HCT116 (cell line): ENCODE results near the gene PILRA. TPM values are rescaled to one million over a fixed set of nuclear protein-coding genes. Genes with fewer than 3 reads are reported as not detected.

Source experiments
- ATAC-seq: fragments of 200-7000 bp; cut with Tn5 transposase; 2 replicates; pipeline ENCODE4 v1.9.1; 2020; ENCODE audit warnings: mild to moderate bottlenecking, moderate library complexity
- BruUV-seq: library from RNA; stranded (reverse); fragments of 400-500 nt; replicated peaks from 2 replicates; lab custom pipeline; 2021; lab: Mats Ljungman, UMichigan
- CTCF ChIA-PET: fragments of 300-600 bp; sonication (Branson Sonifier 250); formaldehyde crosslinking; loops from one replicate; lab custom pipeline; 2021; ENCODE audit warnings: antibody characterized with exemption; lab: Charles Lee
- POLR2A ChIA-PET: fragments of 300-600, 350-600 bp; sonication (Branson Sonifier 250); formaldehyde crosslinking; loops from one replicate; lab custom pipeline; 2021; ENCODE audit warnings: antibody characterized with exemption; lab: Charles Lee
- RAD21 ChIA-PET, 2 experiments: fragments of 300-600 bp; sonication (Branson Sonifier 250); formaldehyde crosslinking; loops; one replicate each; lab custom pipeline; 2023; ENCODE audit warnings: low total read pairs in 2 of 2; ENCODE audit not compliant: uncharacterized antibody in 2 of 2, unreplicated experiment in 2 of 2, low non-redundant PET in 1 of 2; lab: Charles Lee
- DNase-seq: peaks from one replicate; pipeline ENCODE4 v3.0.0-alpha.2; 2010; ENCODE audit warnings: low read depth, low spot score
- H2AFZ ChIP-seq: fragments of 200-600 bp; shearing (Covaris generic), sonication (generic); 2 replicates; pipeline ENCODE4 v1.6.1; 2017; ENCODE audit warnings: low read depth, mixed run types, mixed read lengths, antibody characterized with exemption, low read length; ENCODE audit not compliant: poor library complexity, severe bottlenecking
- H3K27ac ChIP-seq: 2 replicates; pipeline ENCODE4 v1.5.1; 2012; ENCODE audit warnings: low read depth, low read length
- H3K27me3 ChIP-seq: fragments of 200-600 bp; sonication (generic); 2 replicates; pipeline ENCODE4 v1.6.1; 2016; ENCODE audit warnings: mixed run types, low read length, mixed read lengths; ENCODE audit not compliant: insufficient read depth
- H3K36me3 ChIP-seq, 2 experiments: fragments of 200-500 bp in 1 of 2; fragments of 200-600 bp in 1 of 2; sonication (Bioruptor generic) in 1 of 2; sonication (generic) in 1 of 2; 2 replicates each; pipeline versions ENCODE4 v1.5.1 to v1.6.1; 2014 to 2016; ENCODE audit warnings: low read length in 2 of 2, inconsistent platforms in 1 of 2, mixed read lengths in 1 of 2, mixed run types in 1 of 2; ENCODE audit not compliant: insufficient read depth in 2 of 2, control insufficient read depth in 1 of 2
- H3K4me1 ChIP-seq, 2 experiments: fragments of 200-600 bp in 1 of 2; sonication (generic) in 1 of 2; 2 replicates each; pipeline versions ENCODE4 v1.5.1 to v1.6.1; 2012 to 2017; ENCODE audit warnings: low read length in 2 of 2, inconsistent platforms in 1 of 2, mild to moderate bottlenecking in 1 of 2, mixed read lengths in 1 of 2, mixed run types in 1 of 2, moderate library complexity in 1 of 2; ENCODE audit not compliant: insufficient read depth in 2 of 2, control insufficient read depth in 1 of 2
- H3K4me2 ChIP-seq: fragments of 200-600 bp; sonication (generic); 2 replicates; pipeline ENCODE4 v1.6.1; 2017; ENCODE audit warnings: mixed run types, low read length, mixed read lengths
- H3K4me3 ChIP-seq, 2 experiments: fragments of 200-600 bp in 1 of 2; sonication (generic) in 1 of 2; replicated peaks in 1 of 2; 2 replicates each; pipeline ENCODE4 v1.5.1; 2011 to 2016; ENCODE audit warnings: low read length in 2 of 2, control low read depth in 1 of 2, low read depth in 1 of 2, mild to moderate bottlenecking in 1 of 2, mixed read lengths in 1 of 2, mixed run types in 1 of 2
- H3K79me2 ChIP-seq: fragments of 200-600 bp; sonication (generic); 2 replicates; pipeline ENCODE4 v1.6.1; 2017; ENCODE audit warnings: mild to moderate bottlenecking, mixed run types, low read length, moderate library complexity, mixed read lengths; ENCODE audit not compliant: insufficient read depth
- H3K9ac ChIP-seq: fragments of 200-600 bp; sonication (generic); 2 replicates; pipeline ENCODE4 v1.6.1; 2016; ENCODE audit warnings: low read length, mixed read lengths
- H3K9me2 ChIP-seq: fragments of 200-600 bp; sonication (generic), shearing (Covaris generic); 2 replicates; pipeline ENCODE4 v1.6.1; 2017; ENCODE audit warnings: mixed run types, mild to moderate bottlenecking, moderate library complexity; ENCODE audit not compliant: insufficient read depth
- H3K9me3 ChIP-seq, 2 experiments: fragments of 200-500 bp in 1 of 2; fragments of 200-600 bp in 1 of 2; sonication (Bioruptor generic) in 1 of 2; sonication (generic) in 1 of 2; 2 replicates each; pipeline ENCODE4 v1.6.1; 2014 to 2017; ENCODE audit warnings: low read length in 2 of 2, mixed read lengths in 2 of 2, inconsistent platforms in 1 of 2, low read depth in 1 of 2, mild to moderate bottlenecking in 1 of 2, mixed run types in 1 of 2, moderate library complexity in 1 of 2; ENCODE audit not compliant: control insufficient read depth in 1 of 2, insufficient read depth in 1 of 2
- H4K20me1 ChIP-seq: fragments of 200-600 bp; sonication (generic), shearing (Covaris generic); 2 replicates; pipeline ENCODE4 v1.6.1; 2017; ENCODE audit warnings: mixed run types, mild to moderate bottlenecking, moderate library complexity; ENCODE audit not compliant: insufficient read depth
- CEBPB ChIP-seq: IDR thresholded peaks from 2 replicates; pipeline ENCODE4 v1.6.1; 2012; ENCODE audit warnings: low read depth
- EGR1 ChIP-seq: IDR thresholded peaks from 2 replicates; pipeline ENCODE4 v1.6.1; 2012; ENCODE audit warnings: low read depth
- EZH2phosphoT487 ChIP-seq: fragments of 200-600 bp; IDR thresholded peaks from 2 replicates; pipeline ENCODE4 v1.6.1; 2018; ENCODE audit warnings: antibody characterized with exemption, borderline replicate concordance
- FOSL1 ChIP-seq: IDR thresholded peaks from 2 replicates; pipeline ENCODE4 v1.6.1; 2012; ENCODE audit warnings: low read depth
- JUND ChIP-seq: IDR thresholded peaks from 2 replicates; pipeline ENCODE4 v1.6.1; 2012
- POLR2AphosphoS5 ChIP-seq: IDR thresholded peaks from 2 replicates; pipeline ENCODE4 v1.6.1; 2011; ENCODE audit warnings: mild to moderate bottlenecking, low read depth, low read length, moderate library complexity
- SIN3A ChIP-seq: IDR thresholded peaks from 2 replicates; pipeline ENCODE4 v1.6.1; 2012; ENCODE audit warnings: low read depth
- SRF ChIP-seq: IDR thresholded peaks from 2 replicates; pipeline ENCODE4 v1.6.1; 2012; ENCODE audit warnings: low read depth
- YY1 ChIP-seq: IDR thresholded peaks from 2 replicates; pipeline ENCODE4 v1.6.1; 2011; ENCODE audit warnings: low read length, low read depth, moderate library complexity, mild to moderate bottlenecking; ENCODE audit not compliant: insufficient replicate concordance; ENCODE audit errors: extremely low read depth
- ZNF274 ChIP-seq: fragments of 200-500 bp; sonication (Bioruptor generic); IDR thresholded peaks from 2 replicates; pipeline ENCODE4 v1.6.1; 2014; ENCODE audit warnings: mild to moderate bottlenecking, low read depth, low read length, inconsistent platforms
- intact Hi-C: fragments of 100-400 bp; cut with micrococcal nuclease; formaldehyde crosslinking; loops from 2 replicates; pipeline ENCODE4 v1.10.0; 2022
- total RNA-seq: library from RNA; stranded (reverse); gene quantifications from one replicate; pipeline ENCODE4 v1.2.1, GENCODE V29; 2021; ENCODE audit not compliant: unreplicated experiment
- TF ChIP-seq, protein P1 (sequence below): IDR thresholded peaks from 2 replicates; pipeline ENCODE4 v1.6.1; 2011; ENCODE audit warnings: mild to moderate bottlenecking, low read length, moderate library complexity; ENCODE audit not compliant: insufficient replicate concordance; ENCODE audit errors: extremely low read depth
- TF ChIP-seq, protein P2 (sequence below), 3 experiments: fragments of 200-600 bp in 1 of 3; sonication (generic) in 1 of 3; IDR thresholded peaks in 2 of 3; conservative IDR thresholded peaks in 1 of 3; 2 replicates each; pipeline ENCODE4 v1.5.1; 2012 to 2017; ENCODE audit warnings: low read depth in 2 of 3, low read length in 2 of 3, antibody characterized with exemption in 1 of 3, borderline replicate concordance in 1 of 3, control low read depth in 1 of 3, mild to moderate bottlenecking in 1 of 3, mixed read lengths in 1 of 3, mixed run types in 1 of 3, moderate library complexity in 1 of 3; ENCODE audit not compliant: insufficient read depth in 1 of 3
- TF ChIP-seq, protein P3 (sequence below): IDR thresholded peaks from 2 replicates; pipeline ENCODE4 v1.6.1; 2012
- TF ChIP-seq, protein P4 (sequence below): IDR thresholded peaks from 2 replicates; pipeline ENCODE4 v1.6.1; 2012; ENCODE audit warnings: low read depth

PILRA gene
- total RNA-seq, 1 experiment from 2014 or later: 1.8 TPM

DNA sequence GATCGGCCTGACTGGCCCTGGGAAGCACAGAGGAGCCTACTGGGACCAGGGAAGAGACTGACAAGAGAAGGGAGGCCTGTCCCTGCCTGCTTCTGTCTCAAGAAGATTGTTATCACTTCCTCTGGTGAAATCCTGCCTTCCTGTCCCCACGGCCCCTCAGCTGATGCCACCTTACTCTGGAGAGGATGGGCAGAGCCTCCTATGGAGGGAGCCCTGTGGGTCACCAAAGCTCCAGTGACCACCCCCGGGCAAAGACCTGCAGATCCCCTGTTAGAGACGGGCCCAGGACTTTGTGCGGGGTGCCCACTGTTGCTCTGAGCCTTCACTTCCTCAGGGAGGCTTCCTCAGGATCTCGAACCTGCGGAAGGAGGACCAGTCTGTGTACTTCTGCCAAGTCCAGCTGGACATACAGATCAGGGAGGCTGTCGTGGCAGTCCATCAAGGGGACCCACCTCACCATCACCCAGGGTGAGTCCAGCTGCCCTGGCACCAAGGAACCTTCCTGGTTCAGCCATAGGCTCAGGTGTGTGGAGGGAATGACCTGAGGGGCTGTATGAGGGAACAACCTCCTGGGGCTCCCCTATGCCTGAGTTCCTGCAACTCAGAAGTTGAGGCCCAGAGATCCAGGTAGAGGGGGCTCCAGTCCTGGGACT lies 16.7 kb upstream of the PILRA start:
- intact Hi-C loops: no loop called here

More for the DNA sequence above, 16.7 kb upstream of the PILRA start:
- Histone ChIP-seq H2AFZ (no peak overlapping the region), H3K9me3 (no peaks in the 10 kb centered on the region), H3K4me1 (no peaks in the 10 kb centered on the region), H3K27me3 (no peaks in the 10 kb centered on the region), H4K20me1 (no peaks in the 10 kb centered on the region), H3K4me2 (no peak overlapping the region), H3K27ac (no peak overlapping the region), H3K9me2 (no peaks in the 10 kb centered on the region), H3K79me2 (peaks cover 5% of the 10 kb centered on the region; the same call in 1 of the 2 replicates), H3K4me3 (no peak overlapping the region), H3K9ac (no peak overlapping the region)
- POLR2A ChIA-PET: no interaction called here
- ATAC-seq: no peak
- BruUV-seq: no TSS peak
- no peak for TF ChIP-seq EZH2phosphoT487
- TF ChIP-seq SIN3A: no peak
- no peak for TF ChIP-seq FOSL1
- TF ChIP-seq CEBPB: no peak
- no peak for TF ChIP-seq SRF
- no peak for TF ChIP-seq JUND
- TF ChIP-seq, protein P1, sequence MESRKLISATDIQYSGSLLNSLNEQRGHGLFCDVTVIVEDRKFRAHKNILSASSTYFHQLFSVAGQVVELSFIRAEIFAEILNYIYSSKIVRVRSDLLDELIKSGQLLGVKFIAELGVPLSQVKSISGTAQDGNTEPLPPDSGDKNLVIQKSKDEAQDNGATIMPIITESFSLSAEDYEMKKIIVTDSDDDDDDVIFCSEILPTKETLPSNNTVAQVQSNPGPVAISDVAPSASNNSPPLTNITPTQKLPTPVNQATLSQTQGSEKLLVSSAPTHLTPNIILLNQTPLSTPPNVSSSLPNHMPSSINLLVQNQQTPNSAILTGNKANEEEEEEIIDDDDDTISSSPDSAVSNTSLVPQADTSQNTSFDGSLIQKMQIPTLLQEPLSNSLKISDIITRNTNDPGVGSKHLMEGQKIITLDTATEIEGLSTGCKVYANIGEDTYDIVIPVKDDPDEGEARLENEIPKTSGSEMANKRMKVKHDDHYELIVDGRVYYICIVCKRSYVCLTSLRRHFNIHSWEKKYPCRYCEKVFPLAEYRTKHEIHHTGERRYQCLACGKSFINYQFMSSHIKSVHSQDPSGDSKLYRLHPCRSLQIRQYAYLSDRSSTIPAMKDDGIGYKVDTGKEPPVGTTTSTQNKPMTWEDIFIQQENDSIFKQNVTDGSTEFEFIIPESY: no peak
- TF ChIP-seq, protein P2, sequence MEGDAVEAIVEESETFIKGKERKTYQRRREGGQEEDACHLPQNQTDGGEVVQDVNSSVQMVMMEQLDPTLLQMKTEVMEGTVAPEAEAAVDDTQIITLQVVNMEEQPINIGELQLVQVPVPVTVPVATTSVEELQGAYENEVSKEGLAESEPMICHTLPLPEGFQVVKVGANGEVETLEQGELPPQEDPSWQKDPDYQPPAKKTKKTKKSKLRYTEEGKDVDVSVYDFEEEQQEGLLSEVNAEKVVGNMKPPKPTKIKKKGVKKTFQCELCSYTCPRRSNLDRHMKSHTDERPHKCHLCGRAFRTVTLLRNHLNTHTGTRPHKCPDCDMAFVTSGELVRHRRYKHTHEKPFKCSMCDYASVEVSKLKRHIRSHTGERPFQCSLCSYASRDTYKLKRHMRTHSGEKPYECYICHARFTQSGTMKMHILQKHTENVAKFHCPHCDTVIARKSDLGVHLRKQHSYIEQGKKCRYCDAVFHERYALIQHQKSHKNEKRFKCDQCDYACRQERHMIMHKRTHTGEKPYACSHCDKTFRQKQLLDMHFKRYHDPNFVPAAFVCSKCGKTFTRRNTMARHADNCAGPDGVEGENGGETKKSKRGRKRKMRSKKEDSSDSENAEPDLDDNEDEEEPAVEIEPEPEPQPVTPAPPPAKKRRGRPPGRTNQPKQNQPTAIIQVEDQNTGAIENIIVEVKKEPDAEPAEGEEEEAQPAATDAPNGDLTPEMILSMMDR (IDR thresholded peaks at IDR 0.05 in 2 of 3, conservative IDR thresholded peaks at IDR 0.05 in 1 of 3; ENCODE audit: borderline replicate concordance in 1 of 3, insufficient read depth in 1 of 3, low read depth in 2 of 3, low read length in 2 of 3): no peak
- no peak for TF ChIP-seq YY1
- TF ChIP-seq, protein P3, sequence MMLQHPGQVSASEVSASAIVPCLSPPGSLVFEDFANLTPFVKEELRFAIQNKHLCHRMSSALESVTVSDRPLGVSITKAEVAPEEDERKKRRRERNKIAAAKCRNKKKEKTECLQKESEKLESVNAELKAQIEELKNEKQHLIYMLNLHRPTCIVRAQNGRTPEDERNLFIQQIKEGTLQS: no peak
- no peak for TF ChIP-seq ZNF274
- no peak for TF ChIP-seq EGR1
- TF ChIP-seq POLR2AphosphoS5: no peak
- TF ChIP-seq, protein P4, sequence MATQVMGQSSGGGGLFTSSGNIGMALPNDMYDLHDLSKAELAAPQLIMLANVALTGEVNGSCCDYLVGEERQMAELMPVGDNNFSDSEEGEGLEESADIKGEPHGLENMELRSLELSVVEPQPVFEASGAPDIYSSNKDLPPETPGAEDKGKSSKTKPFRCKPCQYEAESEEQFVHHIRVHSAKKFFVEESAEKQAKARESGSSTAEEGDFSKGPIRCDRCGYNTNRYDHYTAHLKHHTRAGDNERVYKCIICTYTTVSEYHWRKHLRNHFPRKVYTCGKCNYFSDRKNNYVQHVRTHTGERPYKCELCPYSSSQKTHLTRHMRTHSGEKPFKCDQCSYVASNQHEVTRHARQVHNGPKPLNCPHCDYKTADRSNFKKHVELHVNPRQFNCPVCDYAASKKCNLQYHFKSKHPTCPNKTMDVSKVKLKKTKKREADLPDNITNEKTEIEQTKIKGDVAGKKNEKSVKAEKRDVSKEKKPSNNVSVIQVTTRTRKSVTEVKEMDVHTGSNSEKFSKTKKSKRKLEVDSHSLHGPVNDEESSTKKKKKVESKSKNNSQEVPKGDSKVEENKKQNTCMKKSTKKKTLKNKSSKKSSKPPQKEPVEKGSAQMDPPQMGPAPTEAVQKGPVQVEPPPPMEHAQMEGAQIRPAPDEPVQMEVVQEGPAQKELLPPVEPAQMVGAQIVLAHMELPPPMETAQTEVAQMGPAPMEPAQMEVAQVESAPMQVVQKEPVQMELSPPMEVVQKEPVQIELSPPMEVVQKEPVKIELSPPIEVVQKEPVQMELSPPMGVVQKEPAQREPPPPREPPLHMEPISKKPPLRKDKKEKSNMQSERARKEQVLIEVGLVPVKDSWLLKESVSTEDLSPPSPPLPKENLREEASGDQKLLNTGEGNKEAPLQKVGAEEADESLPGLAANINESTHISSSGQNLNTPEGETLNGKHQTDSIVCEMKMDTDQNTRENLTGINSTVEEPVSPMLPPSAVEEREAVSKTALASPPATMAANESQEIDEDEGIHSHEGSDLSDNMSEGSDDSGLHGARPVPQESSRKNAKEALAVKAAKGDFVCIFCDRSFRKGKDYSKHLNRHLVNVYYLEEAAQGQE: no peak
- TF ChIP-seq, all 23 proteins: peak for 0
- ChIA-PET RAD21 (no interaction called here), CTCF (no interaction called here)
- no peak for DNase-seq
- H3K36me3 ChIP-seq: peaks cover 46 to 63% of the 10 kb centered on the region in 2 experiments
